HEK293T (cell line): Measurements from ENCODE around the gene NAALADL2.

Source experiments
- CTCF ChIA-PET: fragments of 350-600 bp; formaldehyde crosslinking; extraction: SDS; loops from one replicate; lab custom pipeline; 2021; ENCODE audit warnings: antibody characterized with exemption, inconsistent platforms; lab: Yijun Ruan, JAX
- POLR2A ChIA-PET: fragments of 350-600 bp; formaldehyde crosslinking; extraction: SDS; loops from one replicate; lab custom pipeline; 2020; ENCODE audit warnings: antibody characterized with exemption, inconsistent platforms; lab: Yijun Ruan, JAX
- DNase-seq: peaks from one replicate; pipeline ENCODE4 v3.0.0; 2012; ENCODE audit warnings: mixed read lengths; ENCODE audit errors: extremely low spot score
- ARNT ChIP-seq: fragments of 450-650 bp; IDR thresholded peaks from 2 replicates; pipeline ENCODE4 v1.6.1; 2017; ENCODE audit warnings: mild to moderate bottlenecking
- BHLHE40 ChIP-seq: fragments of 450-650 bp; IDR thresholded peaks from 2 replicates; pipeline ENCODE4 v1.6.1; 2016; ENCODE audit warnings: mild to moderate bottlenecking, moderate library complexity, borderline replicate concordance
- CTBP1 ChIP-seq: fragments of 450-650 bp; IDR thresholded peaks from 2 replicates; pipeline ENCODE4 v1.6.1; 2016; ENCODE audit warnings: borderline replicate concordance
- ELF4 ChIP-seq: fragments of 450-650 bp; IDR thresholded peaks from 2 replicates; pipeline ENCODE4 v1.6.1; 2017; ENCODE audit warnings: antibody characterized with exemption
- FOXA1 ChIP-seq: fragments of 450-650 bp; IDR thresholded peaks from 2 replicates; pipeline ENCODE4 v1.6.1; 2016; ENCODE audit warnings: mild to moderate bottlenecking
- FOXK2 ChIP-seq: fragments of 450-650 bp; IDR thresholded peaks from 2 replicates; pipeline ENCODE4 v1.6.1; 2016; ENCODE audit warnings: mild to moderate bottlenecking
- FOXM1 ChIP-seq: fragments of 450-650 bp; IDR thresholded peaks from 2 replicates; pipeline ENCODE4 v1.6.1; 2017; ENCODE audit warnings: mild to moderate bottlenecking, borderline replicate concordance
- HDGF ChIP-seq: fragments of 450-650 bp; IDR thresholded peaks from 2 replicates; pipeline ENCODE4 v1.6.1; 2017; ENCODE audit warnings: antibody characterized with exemption, borderline replicate concordance
- L3MBTL2 ChIP-seq: fragments of 450-650 bp; conservative IDR thresholded peaks from 2 replicates; pipeline ENCODE4 v1.6.1; 2016; ENCODE audit warnings: mild to moderate bottlenecking
- LEF1 ChIP-seq: fragments of 450-650 bp; IDR thresholded peaks from 2 replicates; pipeline ENCODE4 v1.6.1; 2017; ENCODE audit warnings: mild to moderate bottlenecking, borderline replicate concordance
- NFRKB ChIP-seq: fragments of 450-650 bp; IDR thresholded peaks from 2 replicates; pipeline ENCODE4 v1.6.1; 2016; ENCODE audit warnings: mild to moderate bottlenecking, moderate library complexity
- SP1 ChIP-seq: fragments of 450-650 bp; IDR thresholded peaks from 2 replicates; pipeline ENCODE4 v1.6.1; 2017
- SUZ12 ChIP-seq: fragments of 450-650 bp; IDR thresholded peaks from 2 replicates; pipeline ENCODE4 v1.6.1; 2016; ENCODE audit warnings: mild to moderate bottlenecking
- TARDBP ChIP-seq: fragments of 450-650 bp; IDR thresholded peaks from 2 replicates; pipeline ENCODE4 v1.6.1; 2016
- ZNF384 ChIP-seq: fragments of 450-650 bp; IDR thresholded peaks from 2 replicates; pipeline ENCODE4 v1.6.1; 2016
- TF ChIP-seq, protein P1 (sequence below): fragments of 450-650 bp; IDR thresholded peaks from 2 replicates; pipeline ENCODE4 v1.6.1; 2016

The NAALADL2 gene

DNA sequence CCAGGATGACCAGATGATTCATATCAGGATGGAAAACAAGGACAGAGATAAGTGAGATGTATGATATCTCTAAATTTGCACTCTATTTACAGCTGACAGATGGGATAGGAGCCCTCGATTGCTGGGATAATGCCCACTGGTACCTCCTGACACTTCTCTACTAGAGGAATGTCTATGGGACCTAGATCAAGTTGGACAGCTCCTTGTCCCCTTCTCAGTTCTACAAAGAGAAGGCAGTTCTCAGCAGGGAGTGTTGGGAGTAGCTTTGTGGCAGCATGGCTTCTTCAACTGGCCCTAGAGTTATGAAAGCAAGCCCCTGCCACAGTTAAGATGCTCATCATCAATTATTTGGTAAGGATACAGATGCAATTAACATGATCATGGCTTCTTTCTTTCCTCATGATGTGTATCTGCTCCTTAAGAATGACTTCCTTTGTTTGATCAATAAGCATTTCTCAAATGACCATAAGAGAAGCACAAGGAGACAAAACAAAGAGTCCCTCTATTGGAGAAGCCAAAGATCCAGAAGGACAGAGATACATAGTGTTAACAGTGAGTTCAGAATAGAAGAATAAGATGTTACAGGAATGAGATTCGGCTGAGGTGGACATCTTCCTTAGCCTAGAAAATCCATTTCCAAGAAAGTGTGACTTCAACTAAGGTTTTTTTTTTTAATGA is 481.3 kb downstream of the NAALADL2 start:
- CTCF ChIA-PET, result no interaction called here
- POLR2A ChIA-PET, result no interaction called here
- TF ChIP-seq L3MBTL2, result no peak
- TF ChIP-seq HDGF, result no peak
- TF ChIP-seq ZNF384, result no peak
- no peak for DNase-seq

DNA sequence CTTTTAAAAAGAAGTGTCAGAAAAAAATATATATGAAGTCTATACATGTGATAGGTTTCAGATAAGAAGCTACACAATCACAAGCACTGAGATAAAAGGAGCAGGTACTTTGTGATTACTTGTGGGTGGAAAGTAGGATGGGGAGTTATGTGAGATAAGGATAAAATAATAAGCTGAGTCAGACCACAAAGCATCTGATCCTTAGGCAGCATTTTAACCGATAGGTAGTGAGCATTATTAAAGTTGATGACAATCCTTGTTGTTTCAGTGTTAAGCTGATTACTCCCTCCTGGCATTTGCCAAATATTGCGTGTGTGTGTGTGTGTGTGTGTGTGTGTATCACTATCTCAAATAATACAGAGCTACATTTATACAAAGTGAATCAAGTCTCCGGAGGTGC is 483.1 kb downstream of the NAALADL2 start:
- no peak for DNase-seq
- TF ChIP-seq, protein P1, sequence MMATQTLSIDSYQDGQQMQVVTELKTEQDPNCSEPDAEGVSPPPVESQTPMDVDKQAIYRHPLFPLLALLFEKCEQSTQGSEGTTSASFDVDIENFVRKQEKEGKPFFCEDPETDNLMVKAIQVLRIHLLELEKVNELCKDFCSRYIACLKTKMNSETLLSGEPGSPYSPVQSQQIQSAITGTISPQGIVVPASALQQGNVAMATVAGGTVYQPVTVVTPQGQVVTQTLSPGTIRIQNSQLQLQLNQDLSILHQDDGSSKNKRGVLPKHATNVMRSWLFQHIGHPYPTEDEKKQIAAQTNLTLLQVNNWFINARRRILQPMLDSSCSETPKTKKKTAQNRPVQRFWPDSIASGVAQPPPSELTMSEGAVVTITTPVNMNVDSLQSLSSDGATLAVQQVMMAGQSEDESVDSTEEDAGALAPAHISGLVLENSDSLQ, result no peak
- TF ChIP-seq LEF1, result no peak
- no peak for TF ChIP-seq BHLHE40
- no peak for TF ChIP-seq ZNF384
- TF ChIP-seq FOXM1, result no peak
- no peak for TF ChIP-seq ELF4
- TF ChIP-seq SP1, result no peak
- no peak for TF ChIP-seq CTBP1
- no peak for TF ChIP-seq ARNT
- TF ChIP-seq FOXA1, result no peak
- TF ChIP-seq NFRKB, result no peak
- POLR2A ChIA-PET, result no interaction called here
- CTCF ChIA-PET, result no interaction called here

DNA sequence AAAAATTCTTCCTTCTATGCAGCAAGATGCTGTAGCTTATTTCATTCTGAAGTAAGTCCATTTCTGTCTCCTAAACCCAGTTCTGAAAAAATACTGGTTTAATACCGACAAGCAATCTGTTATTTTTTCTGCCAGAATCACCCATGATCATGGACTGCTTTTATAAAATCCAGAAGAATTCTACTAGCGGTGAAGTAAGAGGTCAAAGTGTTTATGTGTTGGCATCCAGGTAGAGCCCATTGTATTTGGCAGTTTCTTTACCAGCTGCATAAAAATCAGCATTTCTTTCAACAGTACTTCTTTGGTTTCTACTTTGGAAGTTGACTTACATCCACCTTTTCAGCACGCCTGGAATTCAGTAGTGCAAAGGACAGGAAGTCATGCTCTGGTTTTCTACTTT is 484.8 kb downstream of the NAALADL2 start:
- no peak for DNase-seq
- TF ChIP-seq TARDBP, result no peak
- no peak for TF ChIP-seq LEF1
- no peak for TF ChIP-seq SP1
- no peak for TF ChIP-seq ZNF384
- TF ChIP-seq FOXK2, result no peak
- no peak for TF ChIP-seq CTBP1
- TF ChIP-seq L3MBTL2, result no peak
- TF ChIP-seq FOXM1, result no peak
- no peak for TF ChIP-seq ARNT
- ChIA-PET CTCF (no interaction called here), POLR2A (no interaction called here)

DNA sequence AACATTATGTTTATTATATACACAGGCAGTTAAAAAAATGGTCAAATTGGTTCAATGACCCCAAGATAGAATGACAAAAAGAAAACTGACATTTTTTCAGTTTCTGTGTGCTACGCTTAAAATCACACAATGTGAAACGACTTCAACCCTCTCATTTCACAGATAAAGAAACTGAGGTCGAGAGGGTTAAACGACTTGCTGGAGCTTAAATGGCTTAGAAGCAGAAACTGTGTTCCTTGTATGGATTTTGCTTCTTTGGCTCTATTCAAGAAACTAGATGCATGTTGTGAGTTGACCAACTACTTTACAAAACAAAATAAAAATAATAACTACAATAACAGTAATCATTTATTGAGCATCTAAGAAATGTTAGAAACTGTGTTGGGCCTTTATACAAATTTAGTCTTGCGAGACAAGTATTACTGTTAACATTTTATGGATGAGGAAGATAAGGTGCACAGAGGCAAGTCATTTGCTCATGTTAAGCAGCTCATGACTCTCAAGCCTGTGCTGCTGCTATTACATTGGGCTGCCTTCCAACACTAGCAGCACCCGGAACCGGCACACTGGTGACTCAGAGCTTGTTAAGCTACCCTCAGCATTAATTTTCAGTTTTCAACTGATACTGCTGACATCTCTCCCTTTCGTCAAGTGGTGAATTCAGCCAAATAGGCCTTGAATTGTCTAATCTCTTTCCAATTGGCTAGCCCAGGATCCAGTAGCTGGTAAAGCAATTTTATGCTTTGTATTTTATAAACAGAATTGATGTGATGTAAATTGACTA is 487.6 kb downstream of the NAALADL2 start:
- CTCF ChIA-PET, result no interaction called here
- DNase-seq, result no peak
- POLR2A ChIA-PET, result no interaction called here
- no peak for TF ChIP-seq FOXM1
- TF ChIP-seq SUZ12, result no peak
- no peak for TF ChIP-seq FOXK2
- no peak for TF ChIP-seq BHLHE40
- no peak for TF ChIP-seq HDGF
- TF ChIP-seq ZNF384, result no peak
- TF ChIP-seq SP1, result no peak
- no peak for TF ChIP-seq FOXA1
- TF ChIP-seq TARDBP, result no peak
- no peak for TF ChIP-seq ELF4
- no peak for TF ChIP-seq NFRKB
- TF ChIP-seq, protein P1, result no peak
- no peak for TF ChIP-seq L3MBTL2
- TF ChIP-seq CTBP1, result no peak

DNA sequence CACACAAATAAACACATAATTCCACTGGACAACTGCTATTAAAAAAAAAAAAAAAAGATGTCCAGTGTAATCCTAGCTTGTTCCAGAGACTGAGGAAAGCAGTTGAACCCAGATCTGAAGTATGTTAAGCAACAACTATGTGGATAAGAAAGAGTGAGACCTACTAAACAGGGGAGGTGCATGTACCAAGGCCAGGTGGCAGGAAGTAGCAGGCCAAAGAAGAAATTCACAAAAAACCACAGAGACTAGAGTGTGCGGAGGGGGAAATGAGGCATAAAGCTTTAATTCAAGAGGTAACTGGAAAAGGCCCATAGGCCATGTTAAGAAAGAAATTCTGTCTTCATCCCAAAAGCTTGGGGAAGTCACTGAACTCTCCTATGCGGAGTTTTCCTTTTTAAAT is 490.0 kb downstream of the NAALADL2 start:
- no peak for DNase-seq
- ChIA-PET CTCF (no interaction called here), POLR2A (no interaction called here)
- TF ChIP-seq ELF4 (no peak), TARDBP (no peak), BHLHE40 (no peak), SUZ12 (no peak), LEF1 (no peak), HDGF (no peak), FOXM1 (no peak), CTBP1 (no peak), NFRKB (no peak), L3MBTL2 (no peak), FOXK2 (no peak), FOXA1 (no peak), ARNT (no peak), SP1 (no peak), ZNF384 (no peak)
- TF ChIP-seq, protein P1, result no peak

DNA sequence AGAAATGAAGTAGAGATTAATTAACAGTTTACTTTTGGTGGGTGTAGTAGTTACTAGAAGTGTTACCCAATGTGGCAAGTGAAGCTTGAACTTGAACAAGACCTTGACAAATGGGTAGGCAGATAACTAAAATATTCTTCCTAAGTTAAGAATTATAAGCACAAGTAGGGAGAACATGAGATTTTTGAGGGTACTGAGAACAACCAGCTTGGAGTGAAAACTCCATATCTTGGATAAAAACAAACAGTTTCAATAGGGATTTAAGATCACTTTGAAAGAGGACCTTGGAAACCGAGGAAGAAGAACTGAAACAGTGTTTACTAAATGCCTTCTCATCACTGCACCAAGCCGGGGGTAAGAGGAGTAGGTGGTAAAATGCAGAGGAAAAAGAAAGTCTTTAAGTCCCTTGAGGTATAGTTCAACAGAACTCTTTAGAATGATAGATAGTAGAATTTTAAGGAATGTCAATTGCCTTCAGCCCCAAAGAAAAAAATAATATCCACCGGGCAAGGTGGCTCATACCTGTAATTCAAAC is 496.7 kb downstream of the NAALADL2 start:
- ChIA-PET CTCF (no interaction called here), POLR2A (no interaction called here)
- TF ChIP-seq SP1 (no peak), ZNF384 (no peak), ARNT (no peak), BHLHE40 (no peak), TARDBP (no peak), CTBP1 (no peak), HDGF (no peak), NFRKB (no peak), FOXK2 (no peak), FOXA1 (no peak), LEF1 (no peak)
- no peak for DNase-seq
